ENCODE data around the gene CFTR. TPM values are rescaled to one million over a fixed set of nuclear protein-coding genes. Genes with fewer than 3 reads are reported as not detected.

The CFTR gene
- 100 to 1,000 TPM; 265 to 460 (median 306) TPM for total RNA-seq
- polyA plus RNA-seq = 100 to 1,000 TPM; 124 to 247 TPM

DNA sequence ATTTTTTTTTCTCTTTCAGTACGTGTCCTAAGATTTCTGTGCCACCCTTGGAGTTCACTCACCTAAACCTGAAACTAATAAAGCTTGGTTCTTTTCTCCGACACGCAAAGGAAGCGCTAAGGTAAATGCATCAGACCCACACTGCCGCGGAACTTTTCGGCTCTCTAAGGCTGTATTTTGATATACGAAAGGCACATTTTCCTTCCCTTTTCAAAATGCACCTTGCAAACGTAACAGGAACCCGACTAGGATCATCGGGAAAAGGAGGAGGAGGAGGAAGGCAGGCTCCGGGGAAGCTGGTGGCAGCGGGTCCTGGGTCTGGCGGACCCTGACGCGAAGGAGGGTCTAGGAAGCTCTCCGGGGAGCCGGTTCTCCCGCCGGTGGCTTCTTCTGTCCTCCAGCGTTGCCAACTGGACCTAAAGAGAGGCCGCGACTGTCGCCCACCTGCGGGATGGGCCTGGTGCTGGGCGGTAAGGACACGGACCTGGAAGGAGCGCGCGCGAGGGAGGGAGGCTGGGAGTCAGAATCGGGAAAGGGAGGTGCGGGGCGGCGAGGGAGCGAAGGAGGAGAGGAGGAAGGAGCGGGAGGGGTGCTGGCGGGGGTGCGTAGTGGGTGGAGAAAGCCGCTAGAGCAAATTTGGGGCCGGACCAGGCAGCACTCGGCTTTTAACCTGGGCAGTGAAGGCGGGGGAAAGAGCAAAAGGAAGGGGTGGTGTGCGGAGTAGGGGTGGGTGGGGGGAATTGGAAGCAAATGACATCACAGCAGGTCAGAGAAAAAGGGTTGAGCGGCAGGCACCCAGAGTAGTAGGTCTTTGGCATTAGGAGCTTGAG is at the start of gene CFTR:
TSS of gene CFTR (plus strand) at position 801 of the 830 bp plus-strand sequence. CDS start 70 bp downstream, outside the sequence.
- Histone ChIP-seq H3K4me1 (no peaks in the 10 kb centered on the region), H3K4me3 (peak within 1 kb of the TSS; percentile 22 to 55 (median 43)), H3K36me3 (no peaks in the 10 kb centered on the region), H3K27ac (peak within 1 kb of the TSS; percentile 58 to 90 (median 86)), H3K9me3 (no peaks in the 10 kb centered on the region), H3K27me3 (peaks cover 0 to 14% (median 3%) of the 10 kb centered on the region in 4 donors)
- FAIRE-seq = no peak
- ATAC-seq = peak; percentile 69 to 83 (median 81)
- 1 to 2% methylated on average over 39 to 45 of the region's 45 CpGs for WGBS, 2 donors
- DNase-seq = peak; percentile 62 to 83 (median 73)
- intact Hi-C loops (cut with DNase I) = no loop called here
- TF ChIP-seq, protein P1, sequence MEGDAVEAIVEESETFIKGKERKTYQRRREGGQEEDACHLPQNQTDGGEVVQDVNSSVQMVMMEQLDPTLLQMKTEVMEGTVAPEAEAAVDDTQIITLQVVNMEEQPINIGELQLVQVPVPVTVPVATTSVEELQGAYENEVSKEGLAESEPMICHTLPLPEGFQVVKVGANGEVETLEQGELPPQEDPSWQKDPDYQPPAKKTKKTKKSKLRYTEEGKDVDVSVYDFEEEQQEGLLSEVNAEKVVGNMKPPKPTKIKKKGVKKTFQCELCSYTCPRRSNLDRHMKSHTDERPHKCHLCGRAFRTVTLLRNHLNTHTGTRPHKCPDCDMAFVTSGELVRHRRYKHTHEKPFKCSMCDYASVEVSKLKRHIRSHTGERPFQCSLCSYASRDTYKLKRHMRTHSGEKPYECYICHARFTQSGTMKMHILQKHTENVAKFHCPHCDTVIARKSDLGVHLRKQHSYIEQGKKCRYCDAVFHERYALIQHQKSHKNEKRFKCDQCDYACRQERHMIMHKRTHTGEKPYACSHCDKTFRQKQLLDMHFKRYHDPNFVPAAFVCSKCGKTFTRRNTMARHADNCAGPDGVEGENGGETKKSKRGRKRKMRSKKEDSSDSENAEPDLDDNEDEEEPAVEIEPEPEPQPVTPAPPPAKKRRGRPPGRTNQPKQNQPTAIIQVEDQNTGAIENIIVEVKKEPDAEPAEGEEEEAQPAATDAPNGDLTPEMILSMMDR (IDR thresholded peaks at IDR 0.05) = no peak

DNA sequence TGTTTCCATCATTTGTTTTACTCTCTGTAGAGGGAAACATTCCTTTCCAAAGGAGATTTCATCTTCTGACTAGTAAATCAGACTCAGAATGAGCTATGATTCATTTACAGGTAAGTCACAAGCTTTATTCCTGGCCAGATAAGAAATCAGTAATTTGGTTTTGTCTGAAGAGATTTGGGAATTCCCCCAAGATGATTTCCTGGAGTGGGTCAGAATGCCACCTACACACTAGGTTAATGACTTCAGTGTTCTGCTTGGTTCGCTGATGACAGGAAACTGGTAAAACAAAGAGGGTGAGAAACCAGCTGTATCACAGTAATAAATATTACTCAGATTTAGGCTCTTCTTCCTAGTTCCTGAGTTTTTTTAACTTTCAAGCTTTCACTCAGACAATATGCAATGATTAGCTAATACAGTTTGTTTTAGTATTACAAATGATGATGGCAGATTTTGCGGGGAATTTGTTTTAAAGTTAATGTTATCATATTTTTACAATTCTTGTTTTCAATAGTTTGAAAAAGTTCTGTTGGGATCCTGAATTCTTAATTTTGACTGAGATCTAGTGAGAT is 44.3 kb upstream of the CFTR start:
- intact Hi-C loops (cut with DNase I) = no loop called here
- FAIRE-seq = no peak
- TF ChIP-seq, protein P1 (IDR thresholded peaks at IDR 0.05) = no peak
- H3K4me1 ChIP-seq = no peaks in the 10 kb centered on the region
- H3K36me3 ChIP-seq = no peaks in the 10 kb centered on the region
- H3K27me3 ChIP-seq = no peaks in the 10 kb centered on the region
- no peak for DNase-seq
- peak overlapping the region in 2 of 4 donors; percentile 66 to 73 for H3K27ac ChIP-seq
- WGBS, 2 donors = 39 to 45% methylated on average over 2 of the region's 2 CpGs
- H3K4me3 ChIP-seq = no peak overlapping the region
- H3K9me3 ChIP-seq = no peaks in the 10 kb centered on the region
- ATAC-seq = peak; percentile 76 to 94 (median 93)

DNA sequence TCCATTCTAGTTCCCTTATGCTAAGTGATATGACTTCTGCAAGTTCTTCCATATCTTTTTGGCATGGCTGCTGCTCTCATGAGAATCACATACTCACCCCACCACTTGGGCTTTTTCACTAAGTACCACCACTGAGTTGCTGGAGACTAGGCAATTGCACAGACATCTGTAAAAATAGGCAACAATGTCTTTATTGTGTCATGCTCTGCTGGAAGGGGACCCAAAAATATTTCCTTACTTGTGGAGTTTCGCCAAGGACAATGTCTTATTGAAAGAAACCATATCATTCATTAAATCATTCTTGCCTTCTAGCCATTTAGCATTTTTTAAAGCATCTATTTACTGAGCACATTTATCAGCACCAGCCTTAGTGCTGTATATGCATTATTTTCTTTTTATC is 35.2 kb upstream of the CFTR start:
- no peaks in the 10 kb centered on the region for H3K9me3 ChIP-seq
- H3K4me3 ChIP-seq = no peak overlapping the region
- H3K36me3 ChIP-seq = no peaks in the 10 kb centered on the region
- DNase-seq = no peak
- TF ChIP-seq, protein P1 (IDR thresholded peaks at IDR 0.05) = no peak
- H3K27ac ChIP-seq = peak overlapping the region; percentile 2 to 68 (median 35)
- no peak for ATAC-seq
- no peaks in the 10 kb centered on the region for H3K4me1 ChIP-seq
- intact Hi-C loops (cut with DNase I) = no loop called here
- H3K27me3 ChIP-seq = no peaks in the 10 kb centered on the region
- no peak for FAIRE-seq
- WGBS, 2 donors = 63 to 64% methylated on average over 1 of the region's 1 CpG

- no peak for FAIRE-seq
- WGBS, 2 donors = 61 to 76% methylated on average over 1 of the region's 1 CpG
- DNase-seq = no peak
- Histone ChIP-seq H3K4me1 (no peaks in the 10 kb centered on the region), H3K27me3 (no peaks in the 10 kb centered on the region), H3K27ac (peak overlapping the region; percentile 2 to 68 (median 35)), H3K36me3 (no peaks in the 10 kb centered on the region), H3K9me3 (no peaks in the 10 kb centered on the region), H3K4me3 (no peak overlapping the region)
- TF ChIP-seq, protein P1 (IDR thresholded peaks at IDR 0.05) = no peak
- ATAC-seq = peak in 3 of 4 donors; percentile 44 to 65 (median 60)
- intact Hi-C loops (cut with DNase I) = no loop called here
These were observed 34.6 kb upstream of the CFTR start for GRCh38 chr7:117445206-117445605.
